Right lobe of liver (tissue), 4 donors: ENCODE data around the gene ATRNL1.

ENCODE experiments used
- CTCF ChIP-seq, 4 donors: fragments of 200-600 bp in 3 of 4; fragments of 450-650 bp in 1 of 4; IDR thresholded peaks; one replicate each; pipeline versions ENCODE4 v1.5.1 to v1.8.0; 2016 to 2022; ENCODE audit warnings: antibody characterized with exemption in 4 of 4, mild to moderate bottlenecking in 2 of 4
- POLR2A ChIP-seq: fragments of 450-650 bp; IDR thresholded peaks from one replicate; pipeline ENCODE4 v1.6.1; 2017; ENCODE audit warnings: antibody characterized with exemption, mild to moderate bottlenecking
- donor health status: DM: no; HTN: no; CAD: no.
- donor health status: DM: no; HTN: no; CAD: no.
- donor health status: DM: no; HTN: yes; CAD: no.

- TF ChIP-seq CTCF (IDR thresholded peaks at IDR 0.05) (peak; percentile 16 to 51 (median 31)), POLR2A (no peak)
These were observed 479.7 kb downstream of the ATRNL1 start for GRCh38 chr10:115572740-115573455.
